HepG2 (cell line): ENCODE results near the gene DQX1. TPM values are rescaled to one million over a fixed set of nuclear protein-coding genes. Genes with fewer than 3 reads are reported as not detected.
A peak's percentile ranks its signal among the peaks of the same experiment; 100 is the strongest.

Experiments
- BRCA1 ChIP-seq: sonication (generic); formaldehyde crosslinking; IDR thresholded peaks from 2 replicates; pipeline ENCODE4 v1.4.0; 2020; ENCODE audit warnings: missing genetic modification reagents
- HMGA1 ChIP-seq: sonication (generic); formaldehyde crosslinking; conservative IDR thresholded peaks from 2 replicates; pipeline ENCODE4 v1.4.0; 2020; ENCODE audit warnings: missing genetic modification reagents
- PHF5A ChIP-seq: IDR thresholded peaks from one replicate; pipeline ENCODE4 v1.6.1; 2018; ENCODE audit warnings: low read depth, missing genetic modification reagents; ENCODE audit not compliant: unreplicated experiment
- RBM22 ChIP-seq: fragments of 200-400 bp; formaldehyde crosslinking; optimal IDR thresholded peaks from 2 replicates; pipeline ENCODE3; 2017; ENCODE audit warnings: mild to moderate bottlenecking, low read length, moderate library complexity
- SMC3 ChIP-seq: IDR thresholded peaks from 2 replicates; pipeline ENCODE4 v1.6.1; 2011; ENCODE audit warnings: low read length, improper control_type of control experiment
- TEAD2 ChIP-seq: sonication (generic); formaldehyde crosslinking; IDR thresholded peaks from 2 replicates; pipeline ENCODE4 v1.9.0; 2021; ENCODE audit warnings: missing genetic modification reagents
- ZKSCAN1 ChIP-seq: fragments of 150-350 bp; IDR thresholded peaks from 2 replicates; pipeline ENCODE4 v1.6.1; 2014; ENCODE audit warnings: low read length
- ZNF230 ChIP-seq: sonication (generic); formaldehyde crosslinking; IDR thresholded peaks from 2 replicates; pipeline ENCODE4 v1.4.0; 2020; ENCODE audit warnings: mild to moderate bottlenecking, missing genetic modification reagents
- ZNF598 ChIP-seq: sonication (generic); formaldehyde crosslinking; IDR thresholded peaks from 2 replicates; pipeline ENCODE4 v1.5.1; 2020; ENCODE audit warnings: mild to moderate bottlenecking, missing genetic modification reagents, borderline replicate concordance
- ZNF652 ChIP-seq: IDR thresholded peaks from 2 replicates; pipeline ENCODE4 v1.6.1; 2016; ENCODE audit warnings: low read depth, borderline replicate concordance
- ZNF672 ChIP-seq: sonication (generic); formaldehyde crosslinking; IDR thresholded peaks from 2 replicates; pipeline ENCODE4 v1.8.1; 2022; ENCODE audit warnings: missing genetic modification reagents
- ZNF841 ChIP-seq: sonication (generic); formaldehyde crosslinking; IDR thresholded peaks from 2 replicates; pipeline ENCODE4 v1.8.1; 2023; ENCODE audit warnings: missing genetic modification reagents, borderline replicate concordance
- polyA plus RNA-seq, 8 experiments: library from polyadenylated mRNA; depleted of rRNA in 3 of 8; stranded (reverse) in 7 of 8; unstranded in 1 of 8; fragments of >200 nt; fragmentation: Illumina TruSeq in 4 of 8; extraction: Trizol in 4 of 8; gene quantifications; 2 replicates each; pipeline versions ENCODE4 v1.2.1 to v1.2.3, GENCODE V29; 2011 to 2016; ENCODE audit warnings: low read depth in 4 of 8, missing spikeins in 1 of 8, mixed read lengths in 1 of 8; ENCODE audit not compliant: insufficient read depth in 1 of 8
- total RNA-seq, 5 experiments: library from RNA; depleted of rRNA; stranded (reverse); fragments of >200 nt; fragmentation: Illumina TruSeq; extraction: Trizol; gene quantifications; 2 replicates each; pipeline ENCODE4 v1.2.3, GENCODE V29; 2016; ENCODE audit warnings: low read depth in 1 of 5
- TF ChIP-seq, protein P1 (sequence below): sonication (generic); formaldehyde crosslinking; IDR thresholded peaks from 2 replicates; pipeline ENCODE4 v1.4.0; 2020; ENCODE audit warnings: low read depth, mild to moderate bottlenecking, missing genetic modification reagents
- TF ChIP-seq, protein P2 (sequence below): sonication (generic); formaldehyde crosslinking; IDR thresholded peaks from 2 replicates; pipeline ENCODE4 v1.4.0; 2020; ENCODE audit warnings: missing genetic modification reagents
- TF ChIP-seq, protein P3 (sequence below), 2 experiments: sonication (generic) in 1 of 2; formaldehyde crosslinking in 1 of 2; IDR thresholded peaks; 2 replicates each; pipeline versions ENCODE4 v1.5.1 to v1.6.1; 2011 to 2020; ENCODE audit warnings: borderline replicate concordance in 1 of 2, low read depth in 1 of 2, low read length in 1 of 2, mild to moderate bottlenecking in 1 of 2, missing genetic modification reagents in 1 of 2, moderate library complexity in 1 of 2
- TF ChIP-seq, protein P4 (sequence below): sonication (generic); formaldehyde crosslinking; IDR thresholded peaks from 2 replicates; pipeline ENCODE4 v1.5.0; 2020; ENCODE audit warnings: missing genetic modification reagents
- TF ChIP-seq, protein P5 (sequence below): sonication (generic); formaldehyde crosslinking; IDR thresholded peaks from 2 replicates; pipeline ENCODE4 v1.5.1; 2020; ENCODE audit warnings: mild to moderate bottlenecking, missing genetic modification reagents
- TF ChIP-seq, protein P6 (sequence below): IDR thresholded peaks from 2 replicates; pipeline ENCODE4 v1.6.1; 2016; ENCODE audit warnings: control low read depth

The DQX1 gene
- total and polyA plus RNA-seq, 2 of the 13 experiments (the other 11 are each of a cell fraction or from before 2014, with no cell fraction given): 27.6 to 89.8 TPM

DNA sequence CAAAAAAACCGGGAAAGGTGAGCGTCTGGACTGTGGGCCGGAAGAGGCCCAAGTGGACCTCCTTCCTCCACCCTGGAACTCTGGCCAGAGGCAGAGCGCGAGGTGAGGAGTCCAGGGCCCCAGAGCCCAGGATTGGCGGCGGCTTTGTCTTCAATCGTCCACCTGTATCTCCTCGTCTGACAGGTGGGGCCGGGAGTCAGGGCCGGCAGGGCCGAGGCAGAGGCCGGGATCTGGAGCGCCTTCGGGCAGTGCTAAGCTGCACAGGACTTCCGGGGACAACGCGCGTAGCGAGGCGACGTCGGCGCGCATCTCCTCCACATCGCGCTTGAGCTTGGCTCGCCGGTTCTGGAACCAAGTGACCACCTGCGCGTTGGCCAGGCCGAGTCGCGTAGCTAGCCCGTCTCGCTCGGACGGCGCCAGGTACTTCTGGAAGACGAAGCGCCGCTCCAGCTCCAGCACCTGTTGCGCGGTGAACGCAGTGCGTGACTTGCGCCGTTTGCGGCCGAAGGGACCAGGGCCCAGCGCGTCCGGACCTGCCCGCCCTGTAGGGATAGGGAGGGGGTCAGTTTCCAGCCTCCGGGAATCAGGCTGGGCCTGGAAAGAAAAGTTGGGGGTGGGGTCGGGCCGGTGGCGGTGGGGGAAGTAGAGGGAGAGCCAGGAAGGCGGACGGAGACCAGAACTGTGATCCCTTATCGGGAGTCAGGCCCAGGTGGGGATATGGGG lies 28.1 kb downstream of the DQX1 start (continued):
- TF ChIP-seq HMGA1 (CRISPR knock-in tag) (no peak), RBM22 (no peak), ZNF652 (CRISPR knock-in tag) (no peak), ZKSCAN1 (no peak), BRCA1 (CRISPR knock-in tag) (no peak), ZNF598 (CRISPR knock-in tag) (no peak), SMC3 (no peak), ZNF841 (CRISPR knock-in tag) (no peak), ZNF672 (CRISPR knock-in tag) (no peak), TEAD2 (CRISPR knock-in tag) (no peak), PHF5A (CRISPR knock-in tag) (no peak), ZNF230 (CRISPR knock-in tag) (no peak)
- TF ChIP-seq, protein P1, sequence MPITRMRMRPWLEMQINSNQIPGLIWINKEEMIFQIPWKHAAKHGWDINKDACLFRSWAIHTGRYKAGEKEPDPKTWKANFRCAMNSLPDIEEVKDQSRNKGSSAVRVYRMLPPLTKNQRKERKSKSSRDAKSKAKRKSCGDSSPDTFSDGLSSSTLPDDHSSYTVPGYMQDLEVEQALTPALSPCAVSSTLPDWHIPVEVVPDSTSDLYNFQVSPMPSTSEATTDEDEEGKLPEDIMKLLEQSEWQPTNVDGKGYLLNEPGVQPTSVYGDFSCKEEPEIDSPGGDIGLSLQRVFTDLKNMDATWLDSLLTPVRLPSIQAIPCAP (CRISPR knock-in tag): no peak
- TF ChIP-seq, protein P2, sequence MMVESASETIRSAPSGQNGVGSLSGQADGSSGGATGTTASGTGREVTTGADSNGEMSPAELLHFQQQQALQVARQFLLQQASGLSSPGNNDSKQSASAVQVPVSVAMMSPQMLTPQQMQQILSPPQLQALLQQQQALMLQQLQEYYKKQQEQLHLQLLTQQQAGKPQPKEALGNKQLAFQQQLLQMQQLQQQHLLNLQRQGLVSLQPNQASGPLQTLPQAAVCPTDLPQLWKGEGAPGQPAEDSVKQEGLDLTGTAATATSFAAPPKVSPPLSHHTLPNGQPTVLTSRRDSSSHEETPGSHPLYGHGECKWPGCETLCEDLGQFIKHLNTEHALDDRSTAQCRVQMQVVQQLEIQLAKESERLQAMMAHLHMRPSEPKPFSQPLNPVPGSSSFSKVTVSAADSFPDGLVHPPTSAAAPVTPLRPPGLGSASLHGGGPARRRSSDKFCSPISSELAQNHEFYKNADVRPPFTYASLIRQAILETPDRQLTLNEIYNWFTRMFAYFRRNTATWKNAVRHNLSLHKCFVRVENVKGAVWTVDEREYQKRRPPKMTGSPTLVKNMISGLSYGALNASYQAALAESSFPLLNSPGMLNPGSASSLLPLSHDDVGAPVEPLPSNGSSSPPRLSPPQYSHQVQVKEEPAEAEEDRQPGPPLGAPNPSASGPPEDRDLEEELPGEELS (CRISPR knock-in tag): no peak
- TF ChIP-seq, protein P3, sequence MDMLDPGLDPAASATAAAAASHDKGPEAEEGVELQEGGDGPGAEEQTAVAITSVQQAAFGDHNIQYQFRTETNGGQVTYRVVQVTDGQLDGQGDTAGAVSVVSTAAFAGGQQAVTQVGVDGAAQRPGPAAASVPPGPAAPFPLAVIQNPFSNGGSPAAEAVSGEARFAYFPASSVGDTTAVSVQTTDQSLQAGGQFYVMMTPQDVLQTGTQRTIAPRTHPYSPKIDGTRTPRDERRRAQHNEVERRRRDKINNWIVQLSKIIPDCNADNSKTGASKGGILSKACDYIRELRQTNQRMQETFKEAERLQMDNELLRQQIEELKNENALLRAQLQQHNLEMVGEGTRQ (IDR thresholded peaks at IDR 0.05; ENCODE audit: low read depth, low read length): no peak
- TF ChIP-seq, protein P3 (CRISPR knock-in tag; IDR thresholded peaks at IDR 0.05; ENCODE audit: borderline replicate concordance): no peak
- TF ChIP-seq, protein P4, sequence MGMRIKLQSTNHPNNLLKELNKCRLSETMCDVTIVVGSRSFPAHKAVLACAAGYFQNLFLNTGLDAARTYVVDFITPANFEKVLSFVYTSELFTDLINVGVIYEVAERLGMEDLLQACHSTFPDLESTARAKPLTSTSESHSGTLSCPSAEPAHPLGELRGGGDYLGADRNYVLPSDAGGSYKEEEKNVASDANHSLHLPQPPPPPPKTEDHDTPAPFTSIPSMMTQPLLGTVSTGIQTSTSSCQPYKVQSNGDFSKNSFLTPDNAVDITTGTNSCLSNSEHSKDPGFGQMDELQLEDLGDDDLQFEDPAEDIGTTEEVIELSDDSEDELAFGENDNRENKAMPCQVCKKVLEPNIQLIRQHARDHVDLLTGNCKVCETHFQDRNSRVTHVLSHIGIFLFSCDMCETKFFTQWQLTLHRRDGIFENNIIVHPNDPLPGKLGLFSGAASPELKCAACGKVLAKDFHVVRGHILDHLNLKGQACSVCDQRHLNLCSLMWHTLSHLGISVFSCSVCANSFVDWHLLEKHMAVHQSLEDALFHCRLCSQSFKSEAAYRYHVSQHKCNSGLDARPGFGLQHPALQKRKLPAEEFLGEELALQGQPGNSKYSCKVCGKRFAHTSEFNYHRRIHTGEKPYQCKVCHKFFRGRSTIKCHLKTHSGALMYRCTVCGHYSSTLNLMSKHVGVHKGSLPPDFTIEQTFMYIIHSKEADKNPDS (CRISPR knock-in tag): 0 out of 2 replicates have a peak, but pooled peaks have one; percentile 10
- TF ChIP-seq, protein P5, sequence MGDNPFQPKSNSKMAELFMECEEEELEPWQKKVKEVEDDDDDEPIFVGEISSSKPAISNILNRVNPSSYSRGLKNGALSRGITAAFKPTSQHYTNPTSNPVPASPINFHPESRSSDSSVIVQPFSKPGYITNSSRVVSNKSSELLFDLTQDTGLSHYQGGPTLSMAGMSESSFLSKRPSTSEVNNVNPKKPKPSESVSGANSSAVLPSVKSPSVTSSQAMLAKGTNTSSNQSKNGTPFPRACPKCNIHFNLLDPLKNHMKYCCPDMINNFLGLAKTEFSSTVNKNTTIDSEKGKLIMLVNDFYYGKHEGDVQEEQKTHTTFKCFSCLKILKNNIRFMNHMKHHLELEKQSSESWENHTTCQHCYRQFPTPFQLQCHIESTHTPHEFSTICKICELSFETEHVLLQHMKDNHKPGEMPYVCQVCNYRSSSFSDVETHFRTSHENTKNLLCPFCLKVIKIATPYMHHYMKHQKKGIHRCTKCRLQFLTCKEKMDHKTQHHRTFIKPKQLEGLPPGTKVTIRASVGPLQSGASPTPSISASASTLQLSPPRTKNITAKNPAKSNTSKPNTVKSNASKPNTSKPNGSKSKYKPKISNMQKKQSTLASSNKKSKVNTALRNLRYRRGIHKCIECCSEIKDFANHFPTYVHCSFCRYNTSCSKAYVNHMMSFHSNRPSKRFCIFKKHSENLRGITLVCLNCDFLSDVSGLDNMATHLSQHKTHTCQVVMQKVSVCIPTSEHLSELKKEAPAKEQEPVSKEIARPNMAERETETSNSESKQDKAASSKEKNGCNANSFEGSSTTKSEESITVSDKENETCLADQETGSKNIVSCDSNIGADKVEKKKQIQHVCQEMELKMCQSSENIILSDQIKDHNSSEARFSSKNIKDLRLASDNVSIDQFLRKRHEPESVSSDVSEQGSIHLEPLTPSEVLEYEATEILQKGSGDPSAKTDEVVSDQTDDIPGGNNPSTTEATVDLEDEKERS (CRISPR knock-in tag): no peak
- TF ChIP-seq, protein P6, sequence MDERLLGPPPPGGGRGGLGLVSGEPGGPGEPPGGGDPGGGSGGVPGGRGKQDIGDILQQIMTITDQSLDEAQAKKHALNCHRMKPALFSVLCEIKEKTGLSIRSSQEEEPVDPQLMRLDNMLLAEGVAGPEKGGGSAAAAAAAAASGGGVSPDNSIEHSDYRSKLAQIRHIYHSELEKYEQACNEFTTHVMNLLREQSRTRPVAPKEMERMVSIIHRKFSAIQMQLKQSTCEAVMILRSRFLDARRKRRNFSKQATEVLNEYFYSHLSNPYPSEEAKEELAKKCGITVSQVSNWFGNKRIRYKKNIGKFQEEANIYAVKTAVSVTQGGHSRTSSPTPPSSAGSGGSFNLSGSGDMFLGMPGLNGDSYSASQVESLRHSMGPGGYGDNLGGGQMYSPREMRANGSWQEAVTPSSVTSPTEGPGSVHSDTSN (CRISPR knock-in tag): no peak
